ENCODE data around the gene IQCB1.

DNA sequence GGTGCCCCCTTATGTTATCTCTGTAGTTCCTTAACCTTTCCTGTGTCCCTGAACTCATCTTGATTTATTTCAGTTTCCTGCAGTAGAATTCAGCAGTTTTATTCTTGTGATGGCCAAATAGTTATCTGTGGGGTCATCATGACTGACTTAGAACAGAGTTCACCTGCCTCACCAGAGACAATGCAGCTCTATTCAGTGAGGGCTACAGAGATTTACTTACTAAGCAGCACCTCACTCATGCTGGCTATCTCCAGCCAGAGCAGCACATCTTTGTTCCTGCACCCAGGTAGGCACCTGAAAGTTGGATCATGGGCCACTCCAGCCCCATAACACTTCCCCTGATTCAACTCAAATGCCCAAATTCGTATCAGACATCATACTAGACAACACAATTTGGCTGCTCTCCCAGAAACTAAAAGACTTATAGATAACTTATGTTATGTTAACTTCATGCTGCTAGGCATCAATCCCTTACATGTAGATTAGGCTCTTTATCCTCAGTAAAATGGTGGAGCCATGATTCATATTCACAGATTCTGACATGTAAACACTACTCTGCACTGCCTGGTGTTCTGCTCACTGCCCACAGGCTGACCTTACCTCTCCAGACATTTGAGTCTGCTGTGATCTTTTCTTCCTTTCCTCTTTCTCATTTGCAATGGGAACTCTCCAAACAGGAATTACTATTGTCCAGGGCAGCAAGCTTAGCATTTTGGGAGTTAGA is 76.0 kb downstream of the IQCB1 start:
- TF ChIP-seq, protein P1, sequence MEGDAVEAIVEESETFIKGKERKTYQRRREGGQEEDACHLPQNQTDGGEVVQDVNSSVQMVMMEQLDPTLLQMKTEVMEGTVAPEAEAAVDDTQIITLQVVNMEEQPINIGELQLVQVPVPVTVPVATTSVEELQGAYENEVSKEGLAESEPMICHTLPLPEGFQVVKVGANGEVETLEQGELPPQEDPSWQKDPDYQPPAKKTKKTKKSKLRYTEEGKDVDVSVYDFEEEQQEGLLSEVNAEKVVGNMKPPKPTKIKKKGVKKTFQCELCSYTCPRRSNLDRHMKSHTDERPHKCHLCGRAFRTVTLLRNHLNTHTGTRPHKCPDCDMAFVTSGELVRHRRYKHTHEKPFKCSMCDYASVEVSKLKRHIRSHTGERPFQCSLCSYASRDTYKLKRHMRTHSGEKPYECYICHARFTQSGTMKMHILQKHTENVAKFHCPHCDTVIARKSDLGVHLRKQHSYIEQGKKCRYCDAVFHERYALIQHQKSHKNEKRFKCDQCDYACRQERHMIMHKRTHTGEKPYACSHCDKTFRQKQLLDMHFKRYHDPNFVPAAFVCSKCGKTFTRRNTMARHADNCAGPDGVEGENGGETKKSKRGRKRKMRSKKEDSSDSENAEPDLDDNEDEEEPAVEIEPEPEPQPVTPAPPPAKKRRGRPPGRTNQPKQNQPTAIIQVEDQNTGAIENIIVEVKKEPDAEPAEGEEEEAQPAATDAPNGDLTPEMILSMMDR (IDR thresholded peaks at IDR 0.05; ENCODE audit: insufficient read depth, low read length, poor library complexity, severe bottlenecking): no peak
- no peak for TF ChIP-seq EZH2phosphoT487 (conservative IDR thresholded peaks at IDR 0.05; ENCODE audit: low read length)
